Mammary microvascular endothelial cell (primary cell): ENCODE measurements around the gene GORAB. TPM values are rescaled to one million over a fixed set of nuclear protein-coding genes. Genes with fewer than 3 reads are reported as not detected.

Experiments
- total RNA-seq: library from RNA; depleted of rRNA; stranded (reverse); fragments of >200 nt; gene quantifications from 2 replicates; pipeline ENCODE4 v1.2.3, GENCODE V29; 2015

The GORAB gene
- total RNA-seq, result 4.3 and 5.2 TPM in 2 replicates

GRCh38 chr1:170531758-170532657 is at the start of gene GORAB:
GORAB (plus strand) TSS chr1:170532166; CDS start chr1:170532224, 58 bp downstream.

Other genes with a start within 250 kb of the GORAB start
- not detected in 2 replicates for gene PRRX1, start 132.0 kb downstream of the GORAB start, total RNA-seq